ENCODE results near the gene NCOA6.
A peak's percentile ranks its signal among the peaks of the same experiment; 100 is the strongest.

Gene NCOA6
- 20.2 to 41.5 (median 28.0) reads per million in 3 experiments for total RNA-seq

GRCh38 chr20:34825530-34826362 lies at the start of gene NCOA6:
Gene NCOA6 (minus strand): TSS chr20:34825651. CDS start chr20:34782355, 43,296 bp downstream.
- DNase-seq, result peak; percentile 69

DNA sequence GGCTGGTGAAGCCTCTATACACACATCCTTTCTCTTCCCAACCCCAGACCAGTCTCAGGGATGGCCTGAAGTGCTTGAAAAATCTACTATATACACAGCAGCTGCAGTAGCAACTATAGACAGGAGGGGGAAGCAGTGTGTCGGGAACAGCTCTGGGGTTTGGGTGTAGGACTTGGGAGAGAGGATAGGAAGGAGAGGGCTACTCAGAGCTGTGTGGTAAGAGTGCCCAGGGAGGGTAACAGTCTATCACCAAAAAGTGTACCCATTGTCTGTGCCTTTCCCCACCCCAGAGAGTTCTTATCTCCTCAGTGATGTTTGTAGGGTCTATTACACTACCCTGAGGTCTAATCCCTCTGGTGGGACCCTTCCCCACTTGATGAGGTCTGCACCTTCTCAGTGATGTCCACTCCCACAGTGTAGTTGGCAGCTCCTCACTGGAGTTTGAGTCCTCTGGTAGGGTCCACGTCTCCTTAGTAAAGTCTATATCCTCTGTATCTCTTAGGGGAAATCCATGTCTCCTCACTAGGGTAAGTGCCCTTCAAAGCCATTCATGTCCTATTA lies 48.7 kb upstream of the NCOA6 start:
- peak; percentile 34 for DNase-seq

- DNase-seq, result no peak
Measured at GRCh38 chr20:34873583-34874093, 48.2 kb upstream of the NCOA6 start.

DNA sequence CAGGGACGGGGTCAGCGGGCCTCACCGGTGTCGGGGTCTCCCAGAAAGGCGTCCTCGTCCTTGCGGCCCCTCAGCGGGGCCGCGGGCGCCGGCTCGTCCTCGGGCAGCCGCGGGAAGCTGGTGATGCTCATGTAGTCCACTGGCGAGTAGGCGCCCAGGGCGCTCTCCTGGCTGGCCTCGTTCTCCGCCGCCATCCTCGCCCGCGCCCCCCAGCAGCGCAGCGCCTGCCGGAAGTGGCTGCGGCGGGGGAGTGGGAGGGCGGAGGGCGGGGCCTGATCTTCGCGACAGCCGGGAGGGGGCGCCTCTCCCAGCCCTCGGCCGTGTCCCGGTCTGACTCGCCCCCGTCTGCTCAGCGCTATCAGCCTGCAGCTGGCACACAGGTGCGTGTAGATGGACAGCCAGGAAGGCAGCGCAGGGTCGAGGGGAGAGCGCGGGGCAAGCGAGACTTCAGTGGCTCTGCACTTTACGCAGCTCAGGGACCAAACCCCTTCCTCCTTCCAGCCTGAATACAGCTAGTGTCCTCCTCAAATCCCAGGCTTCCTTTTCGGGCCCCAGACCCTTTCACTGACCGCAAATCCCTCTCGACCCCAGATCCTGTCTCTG lies 47.3 kb upstream of the NCOA6 start, which contains the start of gene GGT7:
GGT7 (minus strand) TSS at position 235 of the 603 bp plus-strand sequence; CDS start at position 194, 41 bp downstream.
- peak; percentile 81 for DNase-seq

DNA sequence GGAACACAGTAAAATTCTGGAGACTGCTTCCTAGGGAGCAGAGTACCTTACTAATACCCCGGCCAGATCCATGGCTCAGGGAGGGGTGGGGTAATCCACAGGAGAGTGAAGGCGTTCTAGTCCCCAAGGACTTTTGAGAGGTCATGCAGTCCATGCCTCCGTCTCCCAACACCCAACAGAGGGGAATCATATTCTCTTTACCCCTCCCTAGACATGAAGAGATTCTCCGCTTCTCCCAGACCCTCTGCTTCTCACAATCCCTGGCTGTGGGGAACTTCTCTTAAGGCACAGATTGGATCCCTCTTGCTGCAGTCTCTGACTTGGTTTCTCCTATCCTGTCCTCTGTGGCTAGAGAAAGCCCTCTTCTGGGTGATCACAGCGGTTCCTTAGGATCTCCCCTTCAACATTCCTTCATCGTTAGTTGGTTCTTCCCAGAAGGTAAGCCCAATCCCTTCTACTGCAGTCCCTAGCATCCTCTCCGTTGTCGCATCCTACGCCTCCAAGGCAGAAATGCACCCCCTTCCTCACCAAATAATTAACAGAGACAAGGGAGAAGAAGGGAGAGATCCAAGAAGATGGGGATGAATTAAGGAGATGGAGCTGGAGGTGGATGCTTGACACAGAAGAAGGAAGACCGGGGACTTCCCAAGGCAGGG lies 46.6 kb upstream of the NCOA6 start:
- no peak for DNase-seq

DNA sequence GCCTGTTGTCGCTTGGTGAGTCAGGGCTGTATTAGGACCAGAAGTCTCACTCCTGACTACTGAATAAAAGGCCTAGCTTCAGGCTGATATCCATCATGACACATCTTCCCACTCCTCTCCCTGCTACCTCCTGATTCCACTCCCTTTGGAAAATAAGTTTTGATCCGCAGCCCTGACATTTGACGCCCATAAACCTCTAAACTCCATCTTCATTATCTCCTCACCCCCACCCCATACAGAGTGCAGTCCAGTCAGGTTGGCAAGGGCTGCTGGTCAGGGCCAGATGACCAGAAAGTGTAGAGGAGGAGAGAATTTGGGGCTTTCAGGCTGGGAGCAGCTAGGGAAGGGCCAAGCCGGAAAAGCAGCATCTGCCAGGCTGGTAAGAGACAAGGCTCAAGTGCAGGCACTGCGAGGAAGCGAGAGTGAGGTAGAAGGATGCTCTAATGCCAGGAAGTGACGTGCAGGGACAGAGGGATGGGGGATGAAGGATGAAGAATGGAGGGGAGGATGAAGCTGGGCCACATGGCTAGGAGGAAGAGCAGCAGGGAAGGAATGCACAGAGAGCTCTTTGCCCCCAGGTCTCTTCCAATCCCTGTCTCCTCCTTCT lies 46.0 kb upstream of the NCOA6 start:
- DNase-seq, result no peak

DNA sequence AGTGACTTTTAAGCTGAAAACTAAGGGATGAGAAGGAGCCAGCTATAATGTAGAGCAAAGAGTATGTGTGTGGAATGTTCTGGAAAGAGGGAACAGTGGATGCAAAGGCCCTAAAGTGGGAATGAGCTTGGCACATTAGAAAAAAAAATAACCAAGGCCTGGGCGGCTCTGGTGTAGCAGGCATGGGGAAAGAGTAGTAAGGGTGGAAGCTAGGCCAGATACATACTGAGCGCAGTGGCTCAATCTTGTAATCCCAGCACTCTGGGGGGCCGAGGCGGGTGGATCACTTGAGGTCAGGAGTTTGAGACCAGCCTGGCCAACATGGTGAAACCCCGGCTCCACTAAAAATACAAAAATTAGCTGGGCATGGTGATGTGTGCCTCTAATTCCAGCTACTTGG lies 38.8 kb upstream of the NCOA6 start:
- no peak for DNase-seq

- no peak for DNase-seq
Measured at GRCh38 chr20:34863421-34863965, 38.0 kb upstream of the NCOA6 start.

DNA sequence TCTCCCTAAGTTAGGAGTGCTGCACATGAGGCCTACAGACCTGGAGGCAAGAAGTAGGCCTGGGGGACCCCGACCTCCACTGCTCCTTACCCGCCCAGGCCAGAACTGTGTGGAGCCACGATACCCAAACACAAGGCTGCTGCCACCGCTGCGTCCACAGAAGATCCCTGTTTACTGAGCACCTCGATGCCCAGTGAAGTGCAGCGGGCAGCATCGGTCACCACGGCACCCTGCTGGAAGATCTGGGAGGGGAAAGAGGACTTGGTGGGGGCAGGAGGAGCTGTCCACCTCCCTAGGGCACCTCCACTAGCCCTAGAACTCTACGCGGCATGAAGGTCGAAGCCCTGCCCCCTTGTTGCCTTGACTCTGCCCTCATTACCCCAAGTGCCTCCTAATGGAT lies 37.3 kb upstream of the NCOA6 start:
- no peak for DNase-seq

DNA sequence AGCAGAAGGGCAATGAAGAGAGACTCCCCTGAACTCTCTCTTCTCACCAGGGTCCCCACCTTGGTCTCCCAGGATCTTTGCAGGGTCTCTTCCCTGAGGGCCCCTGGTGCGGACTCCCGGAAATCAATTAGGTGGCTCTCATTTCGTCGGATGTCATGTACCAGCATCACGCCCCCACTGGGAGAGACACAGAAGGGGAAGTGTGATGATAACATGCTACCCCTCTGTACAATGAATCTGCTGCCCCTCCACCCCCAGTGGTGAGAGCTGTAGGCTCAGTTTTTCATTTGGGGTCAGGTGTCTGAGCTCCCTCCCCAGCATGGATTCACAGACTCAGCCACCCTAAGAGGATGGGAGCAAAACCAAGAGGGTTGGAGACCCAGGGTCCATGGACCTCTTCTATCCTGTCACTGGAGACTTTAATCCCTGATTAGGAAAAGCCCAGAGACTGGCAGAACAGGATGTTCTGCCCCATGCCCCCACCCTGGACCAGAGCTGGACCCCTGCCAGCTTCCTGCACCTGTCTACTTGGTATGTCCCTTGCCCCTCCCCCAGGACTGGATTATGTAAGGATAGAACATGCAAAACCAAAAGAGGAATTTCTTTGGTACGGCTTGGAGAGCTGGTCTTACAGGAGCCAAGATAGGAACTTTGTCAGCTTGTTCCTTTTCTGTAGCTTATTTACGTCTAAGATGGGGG lies 36.1 kb upstream of the NCOA6 start:
- DNase-seq, result no peak

DNA sequence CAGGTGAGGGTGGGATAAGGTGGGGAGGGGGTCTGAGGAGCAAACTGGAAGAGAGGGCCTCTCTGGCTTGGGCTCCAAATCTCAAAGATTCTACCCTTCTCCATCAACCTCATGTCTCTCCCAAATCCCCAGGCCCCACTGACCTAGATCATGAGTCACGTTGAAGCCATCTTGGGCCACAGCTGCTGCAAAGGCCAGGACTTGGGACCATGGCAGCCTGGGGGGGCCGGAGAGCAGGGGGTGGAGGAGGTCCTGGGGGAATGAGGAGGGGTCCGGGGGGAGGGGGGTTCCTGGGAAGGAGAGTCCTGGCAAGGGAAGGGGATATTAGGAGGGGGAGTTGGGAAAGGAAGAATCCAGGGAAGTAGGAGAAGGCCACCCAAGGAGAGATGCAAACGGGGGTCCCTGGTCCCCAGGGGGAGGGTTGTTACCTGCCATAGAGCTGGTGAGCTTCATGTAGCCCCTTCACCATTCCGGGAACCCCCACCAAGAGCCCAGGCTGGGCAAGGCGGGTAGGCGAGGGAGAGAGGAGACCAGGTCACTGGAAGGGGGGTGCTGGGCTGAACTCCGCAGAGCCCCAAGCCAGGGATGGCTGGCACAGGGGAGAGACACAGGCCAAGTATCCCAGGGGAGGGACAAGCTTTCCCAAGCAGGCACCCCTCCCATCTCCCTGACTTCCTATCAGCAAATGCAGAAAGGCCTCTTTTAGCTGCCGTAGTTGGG lies 34.5 kb upstream of the NCOA6 start:
- no peak for DNase-seq

DNA sequence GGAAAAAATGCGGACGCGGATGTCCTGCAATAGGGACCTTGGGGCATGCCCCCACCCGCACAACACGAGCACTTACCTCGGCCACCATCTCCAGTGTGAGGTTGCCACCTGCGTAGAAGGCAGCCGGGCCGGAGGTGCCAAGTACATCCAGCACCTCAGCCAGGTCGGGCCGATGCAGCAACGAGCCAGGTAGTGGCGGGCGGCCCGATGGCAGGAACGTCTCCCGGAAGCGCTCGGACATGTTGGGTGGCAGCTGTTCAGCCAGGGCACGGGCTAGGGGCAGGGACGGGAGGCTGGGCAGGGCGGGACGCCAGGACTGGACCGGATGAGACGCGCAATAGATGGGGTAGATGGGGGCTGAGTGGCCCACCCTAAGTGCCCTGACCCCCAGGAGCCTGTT lies 33.9 kb upstream of the NCOA6 start:
- DNase-seq, result no peak

DNA sequence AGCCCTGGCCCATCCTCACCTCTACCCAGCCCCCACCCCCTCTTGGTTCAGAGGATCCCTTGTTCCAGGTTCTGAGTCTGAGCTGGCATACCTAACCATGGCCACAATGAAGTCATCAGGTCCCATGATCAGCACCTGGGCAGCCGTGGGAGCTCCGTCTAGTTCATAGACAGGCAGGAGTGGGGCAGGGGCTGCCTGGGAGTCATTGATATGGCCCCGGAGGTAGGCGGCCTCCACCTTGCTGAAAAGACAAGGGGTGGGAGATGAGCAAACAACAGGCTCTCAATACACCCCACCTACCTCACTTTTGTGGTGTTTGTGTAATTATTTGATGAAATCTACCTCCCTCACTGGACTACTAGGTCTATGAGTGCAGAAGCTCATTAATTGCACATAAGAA lies 26.8 kb upstream of the NCOA6 start:
- DNase-seq, result no peak

DNA sequence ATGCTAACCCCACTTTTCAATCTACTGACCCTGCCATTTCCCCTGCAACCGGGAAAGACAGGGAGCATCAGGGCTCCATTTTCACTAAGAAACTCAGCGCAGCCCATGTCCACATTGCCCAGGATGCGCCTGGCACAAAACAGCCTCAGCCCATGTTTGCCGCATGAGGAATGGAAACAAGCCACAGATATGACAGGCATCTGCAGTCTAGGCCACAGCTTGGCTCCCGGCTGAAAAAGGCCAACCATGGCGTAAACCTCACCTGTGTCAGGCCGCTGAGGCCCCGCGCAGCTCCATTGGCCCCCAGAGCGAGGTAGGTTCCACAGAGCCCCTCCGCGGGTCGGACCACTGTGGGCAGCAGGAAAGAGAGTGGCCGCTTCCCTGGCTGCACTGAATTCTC lies 25.5 kb upstream of the NCOA6 start:
- no peak for DNase-seq

GRCh38 chr20:34849778-34850177 lies 24.3 kb upstream of the NCOA6 start:
- DNase-seq, result no peak

- no peak for DNase-seq
Measured at GRCh38 chr20:34848597-34848996, 23.1 kb upstream of the NCOA6 start.

DNA sequence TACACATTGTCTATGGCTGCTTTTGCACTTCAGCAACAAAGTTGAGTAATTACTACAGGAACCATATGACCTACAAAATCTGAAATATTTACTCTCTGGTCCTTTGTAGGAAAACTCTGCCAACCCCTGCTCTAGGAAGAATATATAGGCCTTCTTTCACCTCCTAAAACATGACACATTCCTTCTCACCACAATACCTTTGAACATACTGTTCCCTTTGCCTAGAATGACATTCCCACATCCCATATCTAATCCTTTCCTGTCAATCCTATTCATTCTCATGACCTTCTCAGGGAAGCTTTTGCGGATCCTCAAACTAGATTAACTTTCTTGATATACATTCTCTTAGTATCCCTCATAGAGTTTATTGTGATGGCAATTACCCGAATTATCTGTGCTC lies 18.0 kb upstream of the NCOA6 start:
- DNase-seq, result no peak

- no peak for DNase-seq
Measured at GRCh38 chr20:34842143-34842542, 16.7 kb upstream of the NCOA6 start.

DNA sequence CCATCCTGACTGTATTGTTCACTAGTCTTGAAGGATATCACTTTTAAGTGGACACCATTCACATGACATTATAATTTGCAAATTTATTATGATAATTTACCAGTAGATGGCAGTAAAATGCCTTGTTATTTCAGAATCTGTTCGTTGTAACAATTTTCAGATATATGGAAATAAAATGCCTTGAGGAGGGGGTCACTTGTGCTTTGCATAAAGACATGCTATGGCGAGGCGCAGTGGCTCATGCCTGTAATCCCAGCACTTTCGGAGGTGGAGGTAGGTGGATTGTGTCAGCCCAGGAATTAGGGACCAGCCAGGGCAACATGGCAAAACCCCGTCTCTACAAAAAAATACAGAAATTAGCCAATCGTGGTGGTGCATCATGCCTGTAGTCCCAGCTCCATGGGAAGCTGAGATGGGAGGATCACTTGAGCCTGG lies 9.0 kb upstream of the NCOA6 start:
- DNase-seq, result peak; percentile 36

GRCh38 chr20:34831936-34832335 lies 6.5 kb upstream of the NCOA6 start:
- no peak for DNase-seq

GRCh38 chr20:34829191-34829590 lies 3.7 kb upstream of the NCOA6 start:
- DNase-seq, result no peak
